GM12872 (cell line): Measurements from ENCODE around the gene SNRPA1.

Experiments used
- TF ChIP-seq, protein P1 (sequence below): IDR thresholded peaks from 3 replicates; pipeline ENCODE4 v1.5.1; 2011; ENCODE audit warnings: low read depth, mild to moderate bottlenecking, low read length, moderate library complexity; ENCODE audit not compliant: insufficient read depth

Gene SNRPA1

DNA sequence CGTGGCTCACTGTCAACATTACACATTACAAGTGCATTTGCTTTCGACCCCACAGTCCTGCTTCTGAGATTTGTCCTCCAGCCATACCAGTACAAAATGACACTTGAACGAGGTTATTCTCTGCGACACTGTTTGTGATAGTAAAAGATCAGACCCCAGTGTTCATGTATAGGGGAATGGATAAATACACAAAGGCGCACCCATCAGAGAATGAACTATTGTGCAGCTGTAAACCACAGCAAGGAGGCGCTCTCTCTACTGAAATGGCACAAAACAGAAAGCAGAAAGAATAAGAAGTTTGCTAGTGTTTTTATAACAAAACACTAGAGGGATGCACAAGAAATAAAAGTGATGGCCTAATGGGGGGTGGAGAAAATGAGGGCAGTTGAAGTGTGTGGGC, 38.3 kb downstream of the SNRPA1 start:
- TF ChIP-seq, protein P1, sequence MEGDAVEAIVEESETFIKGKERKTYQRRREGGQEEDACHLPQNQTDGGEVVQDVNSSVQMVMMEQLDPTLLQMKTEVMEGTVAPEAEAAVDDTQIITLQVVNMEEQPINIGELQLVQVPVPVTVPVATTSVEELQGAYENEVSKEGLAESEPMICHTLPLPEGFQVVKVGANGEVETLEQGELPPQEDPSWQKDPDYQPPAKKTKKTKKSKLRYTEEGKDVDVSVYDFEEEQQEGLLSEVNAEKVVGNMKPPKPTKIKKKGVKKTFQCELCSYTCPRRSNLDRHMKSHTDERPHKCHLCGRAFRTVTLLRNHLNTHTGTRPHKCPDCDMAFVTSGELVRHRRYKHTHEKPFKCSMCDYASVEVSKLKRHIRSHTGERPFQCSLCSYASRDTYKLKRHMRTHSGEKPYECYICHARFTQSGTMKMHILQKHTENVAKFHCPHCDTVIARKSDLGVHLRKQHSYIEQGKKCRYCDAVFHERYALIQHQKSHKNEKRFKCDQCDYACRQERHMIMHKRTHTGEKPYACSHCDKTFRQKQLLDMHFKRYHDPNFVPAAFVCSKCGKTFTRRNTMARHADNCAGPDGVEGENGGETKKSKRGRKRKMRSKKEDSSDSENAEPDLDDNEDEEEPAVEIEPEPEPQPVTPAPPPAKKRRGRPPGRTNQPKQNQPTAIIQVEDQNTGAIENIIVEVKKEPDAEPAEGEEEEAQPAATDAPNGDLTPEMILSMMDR: peak; percentile 65

DNA sequence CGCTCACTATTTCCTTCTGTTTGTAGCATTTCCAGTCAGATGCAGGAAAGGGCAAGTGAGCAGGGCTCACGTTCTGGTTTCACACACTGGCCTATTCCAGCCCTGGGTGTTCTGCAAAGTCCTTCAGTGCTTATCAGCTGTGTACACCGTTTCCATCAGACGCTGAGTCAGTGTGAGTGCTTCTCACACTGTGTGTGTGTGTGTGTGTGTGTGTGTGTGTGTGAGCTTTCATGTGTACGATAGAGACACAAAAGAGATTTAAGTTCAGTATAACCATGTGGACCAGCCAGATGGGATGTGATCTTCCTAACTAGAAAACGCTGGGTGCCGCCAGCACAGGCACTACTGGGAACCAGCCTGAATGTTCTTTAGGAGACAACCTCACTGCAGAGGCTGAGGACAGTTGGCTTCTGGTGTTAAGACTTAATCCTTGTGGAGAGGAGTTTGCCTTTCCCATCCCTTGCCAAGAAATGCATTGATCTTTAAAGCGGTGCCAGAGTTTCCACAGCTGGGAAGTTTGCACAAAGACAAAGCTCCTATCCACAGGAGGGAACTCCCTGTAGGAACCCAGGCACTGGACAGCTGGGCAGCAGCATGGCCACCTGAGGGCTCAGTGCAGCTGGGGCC, 39.3 kb downstream of the SNRPA1 start:
- TF ChIP-seq, protein P1: no peak

DNA sequence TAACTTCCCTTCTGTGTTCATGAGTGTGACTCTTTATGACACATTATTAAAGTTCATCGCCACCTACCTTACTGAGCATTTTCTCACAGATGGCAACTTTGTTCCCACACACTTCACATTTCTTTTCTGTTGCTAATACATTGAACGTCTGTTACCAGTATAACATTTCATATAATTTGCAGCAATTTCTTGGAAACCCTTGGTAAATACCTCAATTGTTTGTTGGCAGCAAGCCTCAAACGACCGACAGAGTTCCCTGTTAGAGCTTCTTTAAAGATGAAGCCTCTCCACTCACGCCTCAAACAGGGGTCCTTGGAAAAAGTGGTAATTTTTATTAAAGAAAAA, 40.0 kb downstream of the SNRPA1 start:
- TF ChIP-seq, protein P1: no peak

DNA sequence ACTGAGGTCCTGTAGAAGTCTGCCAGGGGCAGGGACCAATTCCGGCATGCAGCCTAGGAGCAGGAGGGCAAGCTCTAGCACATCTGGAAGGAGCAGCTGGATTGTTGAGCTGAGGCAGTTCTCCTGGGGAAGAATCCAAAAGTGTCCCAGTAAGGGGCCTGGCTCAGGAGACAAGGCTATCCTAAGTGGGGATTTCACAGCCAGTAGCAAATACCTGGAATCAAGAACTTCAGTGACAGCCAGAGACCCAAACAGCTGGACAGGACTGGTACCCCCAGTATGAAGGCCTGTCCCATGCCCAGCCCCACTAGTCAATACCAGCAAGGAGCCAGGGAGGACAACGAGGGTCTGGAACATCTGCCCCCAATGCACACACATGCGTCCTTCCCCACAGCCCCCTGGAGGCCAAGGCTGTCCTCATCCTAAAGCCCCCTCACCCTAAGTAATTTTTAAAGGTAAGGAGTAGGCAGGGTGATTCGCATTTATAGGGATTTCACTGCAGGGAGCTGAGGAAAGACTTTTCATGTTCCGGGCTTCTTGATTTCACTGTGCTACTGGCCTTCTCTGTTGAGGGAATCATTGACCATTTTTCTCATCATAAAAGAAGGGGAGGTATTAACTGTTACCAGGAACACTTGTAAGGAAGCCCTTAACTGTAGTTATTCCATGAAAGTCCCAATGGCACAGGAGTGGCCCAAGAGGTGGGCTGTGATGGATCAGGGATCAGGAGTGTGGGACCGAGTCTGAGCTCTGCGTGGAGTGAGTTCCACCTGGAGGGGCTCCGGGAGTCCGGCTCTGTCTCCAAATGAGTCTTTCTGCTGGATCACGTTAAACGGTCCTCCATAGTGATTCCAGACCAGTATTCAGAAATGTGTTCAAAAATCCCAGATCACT, 40.6 kb downstream of the SNRPA1 start:
- TF ChIP-seq, protein P1: no peak

DNA sequence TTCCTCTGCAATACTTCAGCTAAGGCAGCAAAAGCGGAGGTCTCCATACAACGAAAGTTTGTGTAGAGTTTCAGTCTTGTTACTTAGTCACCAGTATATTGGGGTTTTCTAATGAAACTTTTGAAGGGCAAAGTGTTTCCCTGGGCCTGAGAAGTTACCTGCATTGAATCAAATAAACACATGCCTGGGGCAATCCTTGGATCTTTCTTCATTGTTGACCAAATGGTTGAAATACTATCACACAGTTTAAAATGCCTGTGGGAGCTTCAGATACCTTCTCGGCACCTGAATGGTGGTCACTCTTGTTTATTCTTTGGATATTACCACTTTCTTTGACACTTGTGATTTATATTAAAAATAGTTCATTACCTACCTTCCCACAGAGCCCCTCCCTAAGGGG, 42.2 kb downstream of the SNRPA1 start:
- TF ChIP-seq, protein P1: no peak

DNA sequence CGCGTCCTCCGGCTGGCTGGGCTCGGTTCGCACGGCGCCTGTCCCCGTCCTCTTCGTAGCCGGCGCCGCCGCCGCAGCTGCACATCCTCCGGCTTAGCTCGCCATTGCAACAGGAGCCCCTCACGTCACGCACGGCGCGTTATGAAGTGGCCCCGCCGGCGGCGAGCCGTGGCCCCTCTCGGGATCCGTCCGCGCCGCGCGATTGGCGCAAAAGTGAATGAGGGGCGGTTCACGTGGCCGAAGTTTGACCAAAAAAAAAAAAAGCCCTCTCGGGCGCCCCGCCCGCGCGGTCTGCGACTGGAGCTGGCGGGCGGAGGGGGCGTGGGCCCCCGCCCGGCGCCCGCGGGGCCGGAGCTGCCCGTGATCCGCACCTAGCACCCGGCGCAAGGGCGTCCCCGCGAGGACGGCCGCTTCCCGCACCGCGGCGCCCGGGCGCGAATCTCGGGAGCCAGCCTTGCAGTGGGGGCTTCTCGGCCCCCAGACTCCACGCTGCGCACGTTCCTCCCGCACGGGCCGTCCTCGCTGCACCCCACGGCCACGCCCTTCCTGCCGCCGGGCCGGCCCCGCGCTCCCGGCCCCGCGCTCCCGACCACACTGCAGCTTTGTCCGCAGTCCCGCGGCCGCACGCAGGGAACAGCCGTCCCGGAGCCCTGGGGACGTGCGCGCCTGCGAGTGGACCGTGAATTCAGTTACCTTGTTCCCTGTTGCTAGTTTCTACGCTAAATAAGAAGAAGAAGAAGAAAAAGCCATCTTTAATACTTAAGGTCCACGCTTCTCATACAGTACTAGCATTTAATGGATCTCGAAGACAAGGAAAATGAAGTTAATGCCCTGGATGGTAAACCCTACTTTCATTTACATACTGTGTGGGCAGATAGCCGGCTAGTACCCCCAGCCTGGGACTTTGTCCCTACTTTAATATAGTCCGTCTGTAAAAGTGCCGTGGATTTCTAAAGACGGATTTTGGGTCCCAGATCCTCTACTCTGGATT, 42.9 kb downstream of the SNRPA1 start, which contains the start of gene CHSY1:
Gene CHSY1, minus strand, starts transcription at position 219 of the 991 bp plus-strand sequence. CDS start 592 bp downstream, outside the sequence.
- TF ChIP-seq, protein P1: no peak
